IMR-90 (cell line): ENCODE data around the gene OPCML. TPM values are rescaled to one million over a fixed set of nuclear protein-coding genes. Genes with fewer than 3 reads are reported as not detected.

Experiments
- ATAC-seq: fragments of 200-7000 bp; cut with Tn5 transposase; 2 replicates; pipeline ENCODE4 v1.9.1; 2020; ENCODE audit warnings: low read depth, mild to moderate bottlenecking, moderate library complexity
- BruUV-seq: library from RNA; stranded (reverse); fragments of 400-500 nt; replicated peaks from 2 replicates; lab custom pipeline; 2021; lab: Mats Ljungman, UMichigan
- CTCF ChIA-PET: fragments of 300-600 bp; formaldehyde crosslinking; extraction: SDS; loops from one replicate; lab custom pipeline; 2021; ENCODE audit warnings: antibody characterized with exemption; lab: Yijun Ruan, JAX
- POLR2A ChIA-PET: fragments of 300-600 bp; sonication (Branson Sonifier 250); formaldehyde crosslinking; loops from one replicate; lab custom pipeline; 2022; ENCODE audit warnings: antibody characterized with exemption; ENCODE audit not compliant: unreplicated experiment; lab: Charles Lee
- DNase-seq: peaks from one replicate; pipeline ENCODE4 v3.0.0; 2013
- H2AFZ ChIP-seq: replicated peaks from 2 replicates; pipeline ENCODE3; 2013; ENCODE audit warnings: low read length, mild to moderate bottlenecking; ENCODE audit not compliant: poor library complexity
- H2AK5ac ChIP-seq: 2 replicates; pipeline ENCODE4 v1.6.1; 2013; ENCODE audit warnings: low read depth, low read length, inconsistent platforms
- H2AK9ac ChIP-seq: replicated peaks from 2 replicates; pipeline ENCODE3; 2013; ENCODE audit warnings: mild to moderate bottlenecking, low read depth, low read length, moderate library complexity; ENCODE audit not compliant: poor library complexity
- H2BK120ac ChIP-seq: 2 replicates; pipeline ENCODE4 v1.6.1; 2013; ENCODE audit warnings: low read depth, low read length, inconsistent platforms
- H2BK15ac ChIP-seq: 3 replicates; pipeline ENCODE4 v1.6.1; 2013; ENCODE audit warnings: low read depth, low read length, inconsistent platforms
- H2BK20ac ChIP-seq: 2 replicates; pipeline ENCODE4 v1.6.1; 2013; ENCODE audit warnings: low read depth, mild to moderate bottlenecking, inconsistent platforms, low read length, moderate library complexity
- H2BK5ac ChIP-seq: 2 replicates; pipeline ENCODE4 v1.6.1; 2013; ENCODE audit warnings: mild to moderate bottlenecking, low read depth, low read length, inconsistent platforms; ENCODE audit not compliant: poor library complexity, severe bottlenecking
- H3K14ac ChIP-seq: replicated peaks from 2 replicates; pipeline ENCODE4 v1.6.1; 2013; ENCODE audit warnings: low read depth, low read length, inconsistent platforms
- H3K18ac ChIP-seq: 2 replicates; pipeline ENCODE4 v1.6.1; 2013; ENCODE audit warnings: low read depth, low read length, control low read depth
- H3K23ac ChIP-seq: 2 replicates; pipeline ENCODE4 v1.6.1; 2013; ENCODE audit warnings: low read depth, low read length, inconsistent platforms
- H3K27ac ChIP-seq: 2 replicates; pipeline ENCODE4 v1.5.1; 2013; ENCODE audit warnings: mild to moderate bottlenecking, control low read depth, low read length; ENCODE audit not compliant: insufficient read depth
- H3K27me3 ChIP-seq: 2 replicates; pipeline ENCODE4 v1.6.1; 2013; ENCODE audit warnings: low read length; ENCODE audit not compliant: control insufficient read depth, insufficient read depth
- H3K36me3 ChIP-seq: 2 replicates; pipeline ENCODE4 v1.6.1; 2013; ENCODE audit warnings: low read length, mixed read lengths; ENCODE audit not compliant: control insufficient read depth, insufficient read depth
- H3K4ac ChIP-seq: 2 replicates; pipeline ENCODE4 v1.6.1; 2013; ENCODE audit warnings: low read depth, low read length, inconsistent platforms
- H3K4me1 ChIP-seq: 2 replicates; pipeline ENCODE4 v1.6.1; 2013; ENCODE audit warnings: low read length, mixed read lengths; ENCODE audit not compliant: control insufficient read depth, insufficient read depth
- H3K4me2 ChIP-seq: 2 replicates; pipeline ENCODE4 v1.6.1; 2013; ENCODE audit warnings: low read depth, mild to moderate bottlenecking, control low read depth, low read length, moderate library complexity
- H3K4me3 ChIP-seq: 2 replicates; pipeline ENCODE4 v1.5.1; 2013; ENCODE audit warnings: low read depth, mild to moderate bottlenecking, control low read depth, low read length, moderate library complexity; ENCODE audit not compliant: insufficient read depth
- H3K56ac ChIP-seq: 2 replicates; pipeline ENCODE4 v1.6.1; 2013; ENCODE audit warnings: low read length, inconsistent platforms; ENCODE audit not compliant: insufficient read depth; ENCODE audit errors: extremely low read depth
- H3K79me1 ChIP-seq, 2 experiments: 2 replicates each; pipeline ENCODE4 v1.6.1; 2013; ENCODE audit warnings: low read length in 2 of 2, inconsistent platforms in 1 of 2, low read depth in 1 of 2
- H3K9ac ChIP-seq: 2 replicates; pipeline ENCODE4 v1.6.1; 2013; ENCODE audit warnings: low read depth, low read length, control low read depth
- H3K9me1 ChIP-seq: 2 replicates; pipeline ENCODE4 v1.6.1; 2013; ENCODE audit warnings: low read length, inconsistent platforms; ENCODE audit not compliant: insufficient read depth
- H3K9me3 ChIP-seq: 2 replicates; pipeline ENCODE4 v1.6.1; 2013; ENCODE audit warnings: low read length; ENCODE audit not compliant: control insufficient read depth, insufficient read depth
- H4K20me1 ChIP-seq: 2 replicates; pipeline ENCODE4 v1.6.1; 2013; ENCODE audit warnings: low read length, inconsistent platforms; ENCODE audit not compliant: insufficient read depth
- H4K5ac ChIP-seq: 2 replicates; pipeline ENCODE4 v1.6.1; 2013; ENCODE audit warnings: mild to moderate bottlenecking, low read depth, low read length, control low read depth
- H4K8ac ChIP-seq, 2 experiments: 2 replicates each; pipeline ENCODE4 v1.6.1; 2013; ENCODE audit warnings: low read depth in 2 of 2, low read length in 2 of 2, control low read depth in 1 of 2, inconsistent platforms in 1 of 2
- H4K91ac ChIP-seq: 2 replicates; pipeline ENCODE4 v1.6.1; 2013; ENCODE audit warnings: low read depth, low read length, inconsistent platforms; ENCODE audit not compliant: insufficient read depth
- BHLHE40 ChIP-seq: fragments of 150-350 bp; IDR thresholded peaks from 2 replicates; pipeline ENCODE4 v1.6.1; 2016; ENCODE audit warnings: mild to moderate bottlenecking, low read depth, low read length
- CEBPB ChIP-seq: IDR thresholded peaks from 2 replicates; pipeline ENCODE4 v1.6.1; 2012; ENCODE audit warnings: low read depth, low read length, improper control_type of control experiment
- CHD1 ChIP-seq: IDR thresholded peaks from 2 replicates; pipeline ENCODE4 v1.6.1; 2012; ENCODE audit warnings: low read depth, low read length, improper control_type of control experiment
- FOS ChIP-seq: fragments of 150-350 bp; IDR thresholded peaks from 2 replicates; pipeline ENCODE4 v1.6.1; 2016; ENCODE audit warnings: low read depth, low read length
- MAFK ChIP-seq: IDR thresholded peaks from 2 replicates; pipeline ENCODE4 v1.6.1; 2012; ENCODE audit warnings: low read depth, low read length, improper control_type of control experiment
- MAZ ChIP-seq: IDR thresholded peaks from 2 replicates; pipeline ENCODE4 v1.6.1; 2012; ENCODE audit warnings: low read depth, mild to moderate bottlenecking, low read length, improper control_type of control experiment, moderate library complexity, borderline replicate concordance
- NFE2L2 ChIP-seq: fragments of 150-350 bp; IDR thresholded peaks from 2 replicates; pipeline ENCODE4 v1.6.1; 2016; ENCODE audit warnings: low read depth, mild to moderate bottlenecking, low read length
- RAD21 ChIP-seq: IDR thresholded peaks from 2 replicates; pipeline ENCODE4 v1.6.1; 2012; ENCODE audit warnings: low read length, improper control_type of control experiment
- RCOR1 ChIP-seq: IDR thresholded peaks from 2 replicates; pipeline ENCODE4 v1.6.1; 2012; ENCODE audit warnings: mild to moderate bottlenecking, low read length, improper control_type of control experiment; ENCODE audit not compliant: insufficient replicate concordance
- RFX5 ChIP-seq: IDR thresholded peaks from 2 replicates; pipeline ENCODE4 v1.8.0; 2012; ENCODE audit warnings: low read depth, mild to moderate bottlenecking, low read length, moderate library complexity
- SMC3 ChIP-seq: fragments of 150-350 bp; IDR thresholded peaks from 2 replicates; pipeline ENCODE4 v1.6.1; 2016; ENCODE audit warnings: low read depth, mild to moderate bottlenecking, antibody characterized with exemption, low read length, moderate library complexity
- WGBS, 2 experiments: methylation state at CpG; one replicate each; pipeline versions ENCODE4 v1.1.5 to v1.1.7; 2013; ENCODE audit warnings: missing lambda C conversion rate in 2 of 2; ENCODE audit not compliant: insufficient read length in 1 of 2; ENCODE audit errors: extremely low coverage in 2 of 2; 5-methylcytosine and 5-hydroxymethylcytosine counted together
- dilution Hi-C: fragments of 300-500 bp; cut with HindIII; formaldehyde crosslinking; loops from one replicate; pipeline ENCODE4 v1.14.3; 2018; ENCODE audit warnings: low sequenced_read_pairs; ENCODE audit not compliant: unreplicated experiment
- in situ Hi-C: fragments of 300-500 bp; cut with MboI; formaldehyde crosslinking; loops from 3 replicates; pipeline ENCODE4 v1.14.3; 2019; ENCODE audit warnings: low sequenced_read_pairs, inconsistent platforms, mixed read lengths
- intact Hi-C: fragments of 100-400 bp; cut with micrococcal nuclease; formaldehyde crosslinking; loops from 2 replicates; pipeline ENCODE4 v1.10.0; 2022
- polyA plus RNA-seq, 3 experiments: library from polyadenylated mRNA; depleted of rRNA; stranded (reverse); fragments of >200 nt; gene quantifications; 2 replicates each; pipeline ENCODE4 v1.2.3, GENCODE V29; 2012; ENCODE audit warnings: low replicate concordance in 1 of 3
- total RNA-seq: library from RNA; depleted of rRNA; stranded (reverse); fragments of >200 nt; gene quantifications from 2 replicates; pipeline ENCODE4 v1.2.3, GENCODE V29; 2012
- TF ChIP-seq, protein P1 (sequence below): conservative IDR thresholded peaks from 2 replicates; pipeline ENCODE4 v1.5.1; 2012; ENCODE audit warnings: mild to moderate bottlenecking, low read depth, low read length, improper control_type of control experiment
- TF ChIP-seq, protein P2 (sequence below): fragments of 150-350 bp; IDR thresholded peaks from 2 replicates; pipeline ENCODE4 v1.6.1; 2016; ENCODE audit warnings: low read depth, mild to moderate bottlenecking, low read length, moderate library complexity, borderline replicate concordance
- TF ChIP-seq, protein P3 (sequence below): fragments of 150-350 bp; IDR thresholded peaks from 2 replicates; pipeline ENCODE4 v1.6.1; 2017; ENCODE audit warnings: mild to moderate bottlenecking, antibody characterized with exemption, low read length, low read depth

Gene OPCML
- total and polyA plus RNA-seq, 2 of the 4 experiments (the other 2 are of a cell fraction) = under 0.01 to 2.6 TPM

DNA sequence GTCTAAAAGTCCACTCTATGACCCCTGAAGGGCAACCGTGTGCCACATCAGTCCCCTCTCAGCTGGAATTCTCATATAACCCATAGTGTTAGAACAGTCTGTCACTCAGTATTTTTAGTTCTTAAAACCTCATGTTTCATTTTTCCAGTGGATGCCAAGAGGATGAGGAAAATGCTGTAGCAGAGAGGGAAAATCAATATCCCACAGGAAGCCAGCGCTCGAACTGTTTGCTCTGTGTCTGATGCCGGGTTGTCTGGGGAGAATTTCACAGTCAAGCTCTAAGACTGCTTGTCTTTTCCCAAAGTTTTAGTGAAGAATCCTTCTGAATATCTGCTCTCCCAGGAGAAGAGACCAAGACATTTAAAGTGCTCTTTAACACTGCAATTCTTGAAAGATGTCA, 360.9 kb downstream of the OPCML start:
- no peak overlapping the region for H3K9ac ChIP-seq
- H2AFZ ChIP-seq = no peak overlapping the region
- BruUV-seq = no TSS peak
- H3K4ac ChIP-seq = no peak overlapping the region
- H2BK5ac ChIP-seq = no peak overlapping the region
- H3K4me1 ChIP-seq = no peaks in the 10 kb centered on the region
- H3K27ac ChIP-seq = no peak overlapping the region
- H3K23ac ChIP-seq = no peak overlapping the region
- H2AK5ac ChIP-seq = no peak overlapping the region
- no peak overlapping the region for H3K56ac ChIP-seq
- ChIA-PET CTCF (no interaction called here), POLR2A (no interaction called here)
- no CpG with 5 or more reads among the region's 4 CpGs for WGBS, 2 experiments
- no peak overlapping the region for H2AK9ac ChIP-seq
- H3K27me3 ChIP-seq = no peaks in the 10 kb centered on the region
- no peak overlapping the region for H4K91ac ChIP-seq
- intact Hi-C loops (no loop called here), in situ Hi-C loops (no loop called here), dilution Hi-C loops (no loop called here)
- ATAC-seq (no peak), DNase-seq (no peak)
- no peaks in the 10 kb centered on the region for H3K9me1 ChIP-seq
- H3K18ac ChIP-seq = no peak overlapping the region
- H4K20me1 ChIP-seq = no peaks in the 10 kb centered on the region
- TF ChIP-seq RFX5 (no peak), MAFK (no peak), BHLHE40 (no peak), CHD1 (no peak), SMC3 (no peak), RCOR1 (no peak), RAD21 (no peak), FOS (no peak), NFE2L2 (no peak), MAZ (no peak), CEBPB (no peak)
- TF ChIP-seq, protein P1, sequence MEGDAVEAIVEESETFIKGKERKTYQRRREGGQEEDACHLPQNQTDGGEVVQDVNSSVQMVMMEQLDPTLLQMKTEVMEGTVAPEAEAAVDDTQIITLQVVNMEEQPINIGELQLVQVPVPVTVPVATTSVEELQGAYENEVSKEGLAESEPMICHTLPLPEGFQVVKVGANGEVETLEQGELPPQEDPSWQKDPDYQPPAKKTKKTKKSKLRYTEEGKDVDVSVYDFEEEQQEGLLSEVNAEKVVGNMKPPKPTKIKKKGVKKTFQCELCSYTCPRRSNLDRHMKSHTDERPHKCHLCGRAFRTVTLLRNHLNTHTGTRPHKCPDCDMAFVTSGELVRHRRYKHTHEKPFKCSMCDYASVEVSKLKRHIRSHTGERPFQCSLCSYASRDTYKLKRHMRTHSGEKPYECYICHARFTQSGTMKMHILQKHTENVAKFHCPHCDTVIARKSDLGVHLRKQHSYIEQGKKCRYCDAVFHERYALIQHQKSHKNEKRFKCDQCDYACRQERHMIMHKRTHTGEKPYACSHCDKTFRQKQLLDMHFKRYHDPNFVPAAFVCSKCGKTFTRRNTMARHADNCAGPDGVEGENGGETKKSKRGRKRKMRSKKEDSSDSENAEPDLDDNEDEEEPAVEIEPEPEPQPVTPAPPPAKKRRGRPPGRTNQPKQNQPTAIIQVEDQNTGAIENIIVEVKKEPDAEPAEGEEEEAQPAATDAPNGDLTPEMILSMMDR = no peak
- TF ChIP-seq, protein P2, sequence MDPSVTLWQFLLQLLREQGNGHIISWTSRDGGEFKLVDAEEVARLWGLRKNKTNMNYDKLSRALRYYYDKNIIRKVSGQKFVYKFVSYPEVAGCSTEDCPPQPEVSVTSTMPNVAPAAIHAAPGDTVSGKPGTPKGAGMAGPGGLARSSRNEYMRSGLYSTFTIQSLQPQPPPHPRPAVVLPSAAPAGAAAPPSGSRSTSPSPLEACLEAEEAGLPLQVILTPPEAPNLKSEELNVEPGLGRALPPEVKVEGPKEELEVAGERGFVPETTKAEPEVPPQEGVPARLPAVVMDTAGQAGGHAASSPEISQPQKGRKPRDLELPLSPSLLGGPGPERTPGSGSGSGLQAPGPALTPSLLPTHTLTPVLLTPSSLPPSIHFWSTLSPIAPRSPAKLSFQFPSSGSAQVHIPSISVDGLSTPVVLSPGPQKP = no peak
- TF ChIP-seq, protein P3, sequence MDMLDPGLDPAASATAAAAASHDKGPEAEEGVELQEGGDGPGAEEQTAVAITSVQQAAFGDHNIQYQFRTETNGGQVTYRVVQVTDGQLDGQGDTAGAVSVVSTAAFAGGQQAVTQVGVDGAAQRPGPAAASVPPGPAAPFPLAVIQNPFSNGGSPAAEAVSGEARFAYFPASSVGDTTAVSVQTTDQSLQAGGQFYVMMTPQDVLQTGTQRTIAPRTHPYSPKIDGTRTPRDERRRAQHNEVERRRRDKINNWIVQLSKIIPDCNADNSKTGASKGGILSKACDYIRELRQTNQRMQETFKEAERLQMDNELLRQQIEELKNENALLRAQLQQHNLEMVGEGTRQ = no peak
- H3K14ac ChIP-seq = no peak overlapping the region
- H3K79me1 ChIP-seq = no peaks in the 10 kb centered on the region
- H2BK20ac ChIP-seq = no peak overlapping the region
- no peak overlapping the region for H3K4me2 ChIP-seq
- H2BK120ac ChIP-seq = no peak overlapping the region
- no peak overlapping the region for H3K4me3 ChIP-seq
- no peak overlapping the region for H4K8ac ChIP-seq
- peaks cover 15% of the 10 kb centered on the region for H3K9me3 ChIP-seq
- H2BK15ac ChIP-seq = no peak overlapping the region
- no peak overlapping the region for H4K5ac ChIP-seq
- no peaks in the 10 kb centered on the region for H3K36me3 ChIP-seq
